Endothelial cell of umbilical vein (primary cell): ENCODE data around the gene DUSP3. TPM values are rescaled to one million over a fixed set of nuclear protein-coding genes. Genes with fewer than 3 reads are reported as not detected.

ENCODE experiments used
- BruUV-seq: library from RNA; stranded (reverse); fragments of 400-500 nt; replicated peaks from 2 replicates; lab custom pipeline; 2021; lab: Mats Ljungman, UMichigan
- CTCF ChIA-PET: fragments of 300-600, 350-600 bp; sonication (Branson Sonifier 250); formaldehyde crosslinking; loops from one replicate; lab custom pipeline; 2021; ENCODE audit warnings: antibody characterized with exemption, inconsistent platforms; lab: Charles Lee
- POLR2A ChIA-PET: fragments of 300-600, 350-600 bp; sonication (Branson Sonifier 250); formaldehyde crosslinking; loops from one replicate; lab custom pipeline; 2021; ENCODE audit warnings: antibody characterized with exemption, inconsistent platforms; lab: Charles Lee
- DNase-seq: peaks from one replicate; pipeline ENCODE4 v3.0.0-alpha.2; 2011; ENCODE audit warnings: low read depth, low spot score
- FAIRE-seq: peaks from 2 replicates; lab custom pipeline; 2011; peaks lifted over from hg19 to GRCh38; lab: Jason Lieb, UNC
- H2AFZ ChIP-seq: 2 replicates; pipeline ENCODE4 v1.6.0; 2012; ENCODE audit warnings: low read depth, low read length, control low read depth, inconsistent platforms
- H3K27ac ChIP-seq: 2 replicates; pipeline ENCODE4 v1.5.1; 2011; ENCODE audit warnings: low read depth, mild to moderate bottlenecking, control low read depth, low read length, moderate library complexity; ENCODE audit not compliant: insufficient read depth
- H3K27me3 ChIP-seq, 2 experiments: 2 replicates each; pipeline versions ENCODE4 v1.6.0 to v1.6.1; 2011; ENCODE audit warnings: low read length in 2 of 2, mixed read lengths in 1 of 2; ENCODE audit not compliant: control insufficient read depth in 2 of 2, insufficient read depth in 2 of 2
- H3K36me3 ChIP-seq, 2 experiments: 2 replicates in 1 of 2; 3 replicates in 1 of 2; pipeline ENCODE4 v1.5.1; 2011; ENCODE audit warnings: low read length in 2 of 2, mild to moderate bottlenecking in 1 of 2, moderate library complexity in 1 of 2; ENCODE audit not compliant: control insufficient read depth in 2 of 2, insufficient read depth in 2 of 2; ENCODE audit errors: extremely low read depth in 1 of 2
- H3K4me1 ChIP-seq: 3 replicates; pipeline ENCODE4 v1.5.1; 2011; ENCODE audit warnings: mild to moderate bottlenecking, low read length; ENCODE audit not compliant: control insufficient read depth, insufficient read depth; ENCODE audit errors: extremely low read depth
- H3K4me2 ChIP-seq: 2 replicates; pipeline ENCODE4 v1.6.1; 2011; ENCODE audit warnings: low read length, control low read depth, mixed read lengths; ENCODE audit not compliant: insufficient read depth
- H3K4me3 ChIP-seq, 3 experiments: fragments of 200-600 bp in 1 of 3; sonication (generic), shearing (Covaris generic) in 1 of 3; replicated peaks in 1 of 3; 2 replicates each; pipeline ENCODE4 v1.5.1; 2011 to 2016; ENCODE audit warnings: control low read depth in 3 of 3, low read length in 3 of 3, mild to moderate bottlenecking in 2 of 3, inconsistent platforms in 1 of 3, low read depth in 1 of 3, moderate library complexity in 1 of 3; ENCODE audit not compliant: insufficient read depth in 1 of 3
- H3K79me2 ChIP-seq: 2 replicates; pipeline ENCODE4 v1.6.0; 2012; ENCODE audit warnings: low read length, inconsistent platforms; ENCODE audit not compliant: control insufficient read depth, insufficient read depth
- H3K9ac ChIP-seq: replicated peaks from 2 replicates; pipeline ENCODE3; 2011; ENCODE audit warnings: low read length, control low read depth; ENCODE audit not compliant: insufficient read depth; ENCODE audit errors: extremely low read depth
- H3K9me1 ChIP-seq: replicated peaks from 3 replicates; pipeline ENCODE4 v1.6.0; 2011; ENCODE audit warnings: mild to moderate bottlenecking, low read length; ENCODE audit not compliant: control insufficient read depth, insufficient read depth; ENCODE audit errors: extremely low read depth
- H3K9me3 ChIP-seq: replicated peaks from 2 replicates; pipeline ENCODE4 v1.5.1; 2012; ENCODE audit warnings: low read length, inconsistent platforms; ENCODE audit not compliant: control insufficient read depth, insufficient read depth
- H4K20me1 ChIP-seq: replicated peaks from 2 replicates; pipeline ENCODE3; 2011; ENCODE audit warnings: mild to moderate bottlenecking, low read length; ENCODE audit not compliant: control insufficient read depth, insufficient read depth; ENCODE audit errors: extremely low read depth
- GATA2 ChIP-seq: IDR thresholded peaks from 2 replicates; pipeline ENCODE4 v1.7.0; 2011; ENCODE audit warnings: low read depth, mild to moderate bottlenecking, moderate library complexity, mixed read lengths, low read length; ENCODE audit not compliant: insufficient read length, insufficient read depth
- JUN ChIP-seq: IDR thresholded peaks from 2 replicates; pipeline ENCODE4 v1.6.1; 2011; ENCODE audit warnings: borderline replicate concordance, low read depth; ENCODE audit not compliant: insufficient read length, insufficient read depth
- MYC ChIP-seq: IDR thresholded peaks from one replicate; pipeline ENCODE4 v1.6.1; 2011; ENCODE audit warnings: mild to moderate bottlenecking, low read depth, low read length
- POLR2A ChIP-seq: IDR thresholded peaks from 2 replicates; pipeline ENCODE4 v1.6.1; 2012; ENCODE audit warnings: low read depth, mild to moderate bottlenecking, control low read depth, low read length
- POLR2AphosphoS5 ChIP-seq: IDR thresholded peaks from 2 replicates; pipeline ENCODE4 v1.6.1; 2012; ENCODE audit warnings: low read depth, mild to moderate bottlenecking, control low read depth, low read length, moderate library complexity; ENCODE audit not compliant: insufficient read depth
- dilution Hi-C: fragments of 300-500 bp; cut with MboI; formaldehyde crosslinking; loops from one replicate; pipeline ENCODE4 v1.15.0; 2019; ENCODE audit warnings: low sequenced_read_pairs; ENCODE audit not compliant: extremely low pct_ligation_motif_present
- intact Hi-C: fragments of 100-400 bp; cut with micrococcal nuclease; formaldehyde crosslinking; loops from one replicate; pipeline ENCODE4 v1.10.0; 2022
- polyA plus RNA-seq, 4 experiments: library from polyadenylated mRNA; depleted of rRNA in 3 of 4; stranded (reverse) in 3 of 4; unstranded in 1 of 4; fragments of >200 nt; gene quantifications; 2 replicates each; pipeline versions ENCODE4 v1.2.1 to v1.2.3, GENCODE V29; 2011 to 2012; ENCODE audit warnings: missing spikeins in 1 of 4
- total RNA-seq: library from RNA; stranded (reverse); gene quantifications from 2 replicates; pipeline ENCODE4 v1.2.3, GENCODE V29; 2021
- TF ChIP-seq, protein P1 (sequence below), 2 donors: IDR thresholded peaks; 1 replicate in 1 of 2; 2 replicates in 1 of 2; pipeline ENCODE4 v1.5.1; 2011; ENCODE audit warnings: low read length in 2 of 2, mild to moderate bottlenecking in 2 of 2, moderate library complexity in 2 of 2, control low read depth in 1 of 2, inconsistent platforms in 1 of 2, low read depth in 1 of 2; ENCODE audit not compliant: insufficient read depth in 1 of 2; ENCODE audit errors: extremely low read depth in 1 of 2
- TF ChIP-seq, protein P2 (sequence below): IDR thresholded peaks from 2 replicates; pipeline ENCODE4 v1.6.1; 2011; ENCODE audit not compliant: insufficient read depth, insufficient read length

Gene DUSP3
- total and polyA plus RNA-seq, 2 donors (not counting 3 experiments of a cell fraction or from before 2014, with no cell fraction given), result 46.8 to 57.7 TPM

DNA sequence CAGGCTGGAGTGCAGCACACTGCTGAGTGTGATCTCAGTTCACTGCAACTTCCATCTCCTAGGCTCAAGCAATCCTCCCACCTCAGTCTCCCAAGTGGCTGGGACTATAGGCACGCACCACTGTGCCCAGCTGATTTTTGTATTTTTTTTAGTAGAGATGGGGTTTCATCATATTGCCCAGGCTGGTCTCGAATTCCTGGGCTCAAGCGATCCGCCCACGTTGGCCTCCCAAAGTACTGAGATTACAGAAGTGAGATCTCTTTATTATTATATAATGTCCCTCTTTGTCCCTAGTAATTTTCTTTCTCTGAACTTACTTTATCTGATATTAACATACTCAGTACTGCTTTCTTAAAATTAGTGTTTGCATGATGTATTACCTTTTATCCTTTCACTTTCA is 9.8 kb upstream of the DUSP3 start:
- ChIA-PET CTCF (interaction anchor here (5.0 kb wide), 1 partner anchor 57 kb away, joined by 153 read pairs; the partner anchor contains the start of gene CD300LG), POLR2A (interaction anchor here (1.0 kb wide), 1 partner anchor 10 kb away, joined by 3 read pairs; the partner anchor contains the start of gene DUSP3)
- H3K27me3 ChIP-seq, result peaks cover 0 to 1% of the 10 kb centered on the region in 2 experiments
- no peak overlapping the region for H3K4me2 ChIP-seq
- H4K20me1 ChIP-seq, result no peaks in the 10 kb centered on the region
- no peak for DNase-seq
- no peak overlapping the region for H3K9ac ChIP-seq
- no TSS peak for BruUV-seq
- H3K9me1 ChIP-seq, result no peaks in the 10 kb centered on the region
- no peak for FAIRE-seq
- TF ChIP-seq POLR2A (no peak), GATA2 (no peak), POLR2AphosphoS5 (no peak), MYC (no peak), JUN (no peak)
- TF ChIP-seq, protein P1, sequence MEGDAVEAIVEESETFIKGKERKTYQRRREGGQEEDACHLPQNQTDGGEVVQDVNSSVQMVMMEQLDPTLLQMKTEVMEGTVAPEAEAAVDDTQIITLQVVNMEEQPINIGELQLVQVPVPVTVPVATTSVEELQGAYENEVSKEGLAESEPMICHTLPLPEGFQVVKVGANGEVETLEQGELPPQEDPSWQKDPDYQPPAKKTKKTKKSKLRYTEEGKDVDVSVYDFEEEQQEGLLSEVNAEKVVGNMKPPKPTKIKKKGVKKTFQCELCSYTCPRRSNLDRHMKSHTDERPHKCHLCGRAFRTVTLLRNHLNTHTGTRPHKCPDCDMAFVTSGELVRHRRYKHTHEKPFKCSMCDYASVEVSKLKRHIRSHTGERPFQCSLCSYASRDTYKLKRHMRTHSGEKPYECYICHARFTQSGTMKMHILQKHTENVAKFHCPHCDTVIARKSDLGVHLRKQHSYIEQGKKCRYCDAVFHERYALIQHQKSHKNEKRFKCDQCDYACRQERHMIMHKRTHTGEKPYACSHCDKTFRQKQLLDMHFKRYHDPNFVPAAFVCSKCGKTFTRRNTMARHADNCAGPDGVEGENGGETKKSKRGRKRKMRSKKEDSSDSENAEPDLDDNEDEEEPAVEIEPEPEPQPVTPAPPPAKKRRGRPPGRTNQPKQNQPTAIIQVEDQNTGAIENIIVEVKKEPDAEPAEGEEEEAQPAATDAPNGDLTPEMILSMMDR (IDR thresholded peaks at IDR 0.05; ENCODE audit: extremely low read depth in 1 of 2, insufficient read depth in 1 of 2, low read depth in 1 of 2, low read length in 2 of 2), result no peak
- TF ChIP-seq, protein P2, sequence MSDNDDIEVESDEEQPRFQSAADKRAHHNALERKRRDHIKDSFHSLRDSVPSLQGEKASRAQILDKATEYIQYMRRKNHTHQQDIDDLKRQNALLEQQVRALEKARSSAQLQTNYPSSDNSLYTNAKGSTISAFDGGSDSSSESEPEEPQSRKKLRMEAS, result no peak
- intact Hi-C loops (no loop called here), dilution Hi-C loops (no loop called here)
- no peak overlapping the region for H2AFZ ChIP-seq
- peaks cover 13% of the 10 kb centered on the region for H3K4me1 ChIP-seq
- no peak overlapping the region for H3K27ac ChIP-seq
- no peaks in the 10 kb centered on the region for H3K36me3 ChIP-seq
- H3K9me3 ChIP-seq, result no peaks in the 10 kb centered on the region
- no peak overlapping the region for H3K4me3 ChIP-seq
- H3K79me2 ChIP-seq, result no peaks in the 10 kb centered on the region
